ENCODE data around the gene NASP. TPM values are rescaled to one million over a fixed set of nuclear protein-coding genes. Genes with fewer than 3 reads are reported as not detected.

The NASP gene
- total and polyA plus RNA-seq, 2 of the 4 experiments (the other 2 are of a cell fraction) = 56.6 to 124 TPM

DNA sequence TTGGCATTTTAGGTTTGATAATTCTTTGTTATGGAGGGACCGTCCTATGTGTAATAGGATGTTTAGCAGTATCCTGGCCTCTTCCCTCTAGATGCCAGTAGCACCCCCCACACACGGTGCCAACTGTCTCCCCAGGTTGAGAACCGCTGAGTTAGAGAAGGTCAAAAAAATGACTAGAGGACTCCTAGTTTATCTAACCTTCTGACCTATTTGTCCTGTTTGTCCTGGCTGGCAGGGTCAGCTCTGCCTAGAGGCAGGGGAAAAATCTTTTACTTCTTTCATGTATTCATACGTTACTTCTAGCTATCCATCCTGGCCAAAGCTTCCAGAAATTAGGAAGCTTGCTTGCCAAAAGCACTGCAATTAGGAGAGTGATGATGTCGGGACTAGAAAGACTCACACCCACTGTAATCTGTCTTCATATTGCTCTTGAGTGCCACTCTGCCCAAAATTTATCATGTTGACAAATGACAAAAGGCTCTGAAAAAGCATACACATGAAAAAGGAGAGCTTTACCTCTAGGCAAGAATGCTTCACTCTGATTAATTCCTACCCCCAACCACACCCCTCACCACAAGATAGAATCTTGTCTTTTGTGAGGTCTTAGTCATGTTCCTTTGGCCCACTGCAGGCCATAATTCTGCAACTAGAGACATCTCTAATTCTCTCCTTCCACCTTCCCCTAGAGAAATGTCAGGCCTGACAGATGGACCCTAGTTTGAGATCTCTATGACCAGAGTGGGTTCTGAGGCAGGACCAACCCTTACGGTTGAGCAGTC, 47.7 kb upstream of the NASP start:
- Histone ChIP-seq H2BK120ac (ENCODE audit: low read depth, low read length) (no peak overlapping the region), H2BK20ac (ENCODE audit: low read depth, low read length) (no peak overlapping the region), H3K9me3 (ENCODE audit: control insufficient read depth, insufficient read depth, low read length) (no peaks in the 10 kb centered on the region), H4K20me1 (ENCODE audit: insufficient read depth, low read length) (no peaks in the 10 kb centered on the region), H4K8ac (ENCODE audit: low read depth in 2 of 2, low read length in 2 of 2) (no peak overlapping the region), H2BK5ac (ENCODE audit: low read depth, low read length, poor library complexity, severe bottlenecking) (no peak overlapping the region), H2AK9ac (replicated peaks; ENCODE audit: low read depth, low read length, poor library complexity) (no peak overlapping the region), H3K27ac (ENCODE audit: insufficient read depth, low read length) (no peak overlapping the region), H3K23ac (ENCODE audit: low read depth, low read length) (no peak overlapping the region), H3K9ac (ENCODE audit: low read depth, low read length) (no peak overlapping the region), H2AFZ (replicated peaks; ENCODE audit: low read length, poor library complexity) (no peak overlapping the region), H3K4me2 (ENCODE audit: low read depth, low read length) (no peak overlapping the region), H3K4me3 (ENCODE audit: insufficient read depth, low read depth, low read length) (no peak overlapping the region), H4K5ac (ENCODE audit: low read depth, low read length) (no peak overlapping the region), H3K56ac (ENCODE audit: extremely low read depth, insufficient read depth, low read length) (no peak overlapping the region), H3K14ac (replicated peaks; ENCODE audit: low read depth, low read length) (no peak overlapping the region), H3K4me1 (ENCODE audit: control insufficient read depth, insufficient read depth, low read length) (no peaks in the 10 kb centered on the region), H4K91ac (ENCODE audit: insufficient read depth, low read depth, low read length) (no peak overlapping the region), H3K18ac (ENCODE audit: low read depth, low read length) (no peak overlapping the region), H3K4ac (ENCODE audit: low read depth, low read length) (no peak overlapping the region), H3K36me3 (ENCODE audit: control insufficient read depth, insufficient read depth, low read length) (no peaks in the 10 kb centered on the region), H3K27me3 (ENCODE audit: control insufficient read depth, insufficient read depth, low read length) (no peaks in the 10 kb centered on the region), H3K79me1 (ENCODE audit: low read depth in 1 of 2, low read length in 2 of 2) (no peaks in the 10 kb centered on the region), H3K9me1 (ENCODE audit: insufficient read depth, low read length) (no peaks in the 10 kb centered on the region), H2AK5ac (ENCODE audit: low read depth, low read length) (no peak overlapping the region), H2BK15ac (ENCODE audit: low read depth, low read length) (no peak overlapping the region)
- DNase-seq (no peak), ATAC-seq (ENCODE audit: low read depth) (no peak)
- dilution Hi-C loops (cut with HindIII; ENCODE audit: low sequenced_read_pairs, unreplicated experiment) (no loop called here), intact Hi-C loops (cut with micrococcal nuclease) (no loop called here), in situ Hi-C loops (cut with MboI; ENCODE audit: low sequenced_read_pairs) (no loop called here)
- CTCF ChIA-PET = no interaction called here
- no peak for TF ChIP-seq FOS (IDR thresholded peaks at IDR 0.05; ENCODE audit: low read depth, low read length)
- TF ChIP-seq, protein P1, sequence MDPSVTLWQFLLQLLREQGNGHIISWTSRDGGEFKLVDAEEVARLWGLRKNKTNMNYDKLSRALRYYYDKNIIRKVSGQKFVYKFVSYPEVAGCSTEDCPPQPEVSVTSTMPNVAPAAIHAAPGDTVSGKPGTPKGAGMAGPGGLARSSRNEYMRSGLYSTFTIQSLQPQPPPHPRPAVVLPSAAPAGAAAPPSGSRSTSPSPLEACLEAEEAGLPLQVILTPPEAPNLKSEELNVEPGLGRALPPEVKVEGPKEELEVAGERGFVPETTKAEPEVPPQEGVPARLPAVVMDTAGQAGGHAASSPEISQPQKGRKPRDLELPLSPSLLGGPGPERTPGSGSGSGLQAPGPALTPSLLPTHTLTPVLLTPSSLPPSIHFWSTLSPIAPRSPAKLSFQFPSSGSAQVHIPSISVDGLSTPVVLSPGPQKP (IDR thresholded peaks at IDR 0.05; ENCODE audit: borderline replicate concordance, low read depth, low read length) = no peak
- no peak for TF ChIP-seq POLR2A (IDR thresholded peaks at IDR 0.05; ENCODE audit: low read depth, low read length)
- no peak for TF ChIP-seq CEBPB (IDR thresholded peaks at IDR 0.05; ENCODE audit: low read depth, low read length)
- TF ChIP-seq, protein P2, sequence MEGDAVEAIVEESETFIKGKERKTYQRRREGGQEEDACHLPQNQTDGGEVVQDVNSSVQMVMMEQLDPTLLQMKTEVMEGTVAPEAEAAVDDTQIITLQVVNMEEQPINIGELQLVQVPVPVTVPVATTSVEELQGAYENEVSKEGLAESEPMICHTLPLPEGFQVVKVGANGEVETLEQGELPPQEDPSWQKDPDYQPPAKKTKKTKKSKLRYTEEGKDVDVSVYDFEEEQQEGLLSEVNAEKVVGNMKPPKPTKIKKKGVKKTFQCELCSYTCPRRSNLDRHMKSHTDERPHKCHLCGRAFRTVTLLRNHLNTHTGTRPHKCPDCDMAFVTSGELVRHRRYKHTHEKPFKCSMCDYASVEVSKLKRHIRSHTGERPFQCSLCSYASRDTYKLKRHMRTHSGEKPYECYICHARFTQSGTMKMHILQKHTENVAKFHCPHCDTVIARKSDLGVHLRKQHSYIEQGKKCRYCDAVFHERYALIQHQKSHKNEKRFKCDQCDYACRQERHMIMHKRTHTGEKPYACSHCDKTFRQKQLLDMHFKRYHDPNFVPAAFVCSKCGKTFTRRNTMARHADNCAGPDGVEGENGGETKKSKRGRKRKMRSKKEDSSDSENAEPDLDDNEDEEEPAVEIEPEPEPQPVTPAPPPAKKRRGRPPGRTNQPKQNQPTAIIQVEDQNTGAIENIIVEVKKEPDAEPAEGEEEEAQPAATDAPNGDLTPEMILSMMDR (conservative IDR thresholded peaks at IDR 0.05; ENCODE audit: low read depth, low read length) = no peak
- no CpG with 5 or more reads among the region's 6 CpGs for WGBS, 2 experiments (ENCODE audit: extremely low coverage in 2 of 2, insufficient read length in 1 of 2)
- POLR2A ChIA-PET (ENCODE audit: unreplicated experiment) = no interaction called here
- BruUV-seq (replicated peaks) = no TSS peak
